PC-3 (cell line): ENCODE measurements around the gene COL16A1. TPM values are rescaled to one million over a fixed set of nuclear protein-coding genes. Genes with fewer than 3 reads are reported as not detected.

Experiments used
- ATAC-seq: fragments of 200-7000 bp; cut with Tn5 transposase; 2 replicates; pipeline ENCODE4 v1.9.1; 2020; ENCODE audit warnings: mild to moderate bottlenecking, moderate library complexity
- BruUV-seq: library from RNA; stranded (reverse); fragments of 400-500 nt; replicated peaks from 2 replicates; lab custom pipeline; 2021; lab: Mats Ljungman, UMichigan
- CTCF ChIA-PET: fragments of 300-600 bp; sonication (Branson Sonifier 250); formaldehyde crosslinking; loops from one replicate; lab custom pipeline; 2022; ENCODE audit warnings: antibody characterized with exemption; lab: Charles Lee
- POLR2A ChIA-PET: fragments of 300-600 bp; sonication (Branson Sonifier 250); formaldehyde crosslinking; loops from one replicate; lab custom pipeline; 2022; ENCODE audit warnings: antibody characterized with exemption; ENCODE audit not compliant: unreplicated experiment; lab: Charles Lee
- DNase-seq: peaks from one replicate; pipeline ENCODE4 v3.0.0-alpha.2; 2015
- H2AFZ ChIP-seq: fragments of 300-600 bp; sonication (generic); 2 replicates; pipeline ENCODE4 v1.6.0; 2016; ENCODE audit warnings: antibody characterized with exemption, low read length
- H3F3A ChIP-seq: fragments of 300-600 bp; sonication (generic); one replicate; pipeline ENCODE4 v1.6.0; 2017; ENCODE audit warnings: antibody characterized with exemption, low read length, control low read depth, mild to moderate bottlenecking; ENCODE audit not compliant: unreplicated experiment
- H3K27ac ChIP-seq: fragments of 300-600 bp; sonication (generic); 2 replicates; pipeline ENCODE4 v1.5.1; 2016; ENCODE audit warnings: mild to moderate bottlenecking, low read length
- H3K27me3 ChIP-seq: fragments of 300-600 bp; sonication (generic); 2 replicates; pipeline ENCODE4 v1.6.1; 2016; ENCODE audit warnings: low read length, mixed read lengths
- H3K36me3 ChIP-seq: fragments of 300-600 bp; sonication (generic); 2 replicates; pipeline ENCODE4 v1.6.1; 2016; ENCODE audit warnings: low read depth, mixed run types, low read length, mixed read lengths
- H3K4me1 ChIP-seq: fragments of 300-600 bp; sonication (generic); 2 replicates; pipeline ENCODE4 v1.5.1; 2016; ENCODE audit warnings: low read length; ENCODE audit not compliant: insufficient read depth
- H3K4me2 ChIP-seq: fragments of 300-600 bp; sonication (generic); 2 replicates; pipeline ENCODE4 v1.6.0; 2016; ENCODE audit warnings: low read length
- H3K4me3 ChIP-seq: fragments of 300-600 bp; sonication (generic); 2 replicates; pipeline ENCODE4 v1.5.1; 2016; ENCODE audit warnings: mild to moderate bottlenecking, low read length, mixed read lengths
- H3K79me2 ChIP-seq: fragments of 300-600 bp; sonication (generic); 2 replicates; pipeline ENCODE4 v1.6.1; 2017; ENCODE audit warnings: low read length, mixed read lengths
- H3K9ac ChIP-seq: fragments of 300-600 bp; sonication (generic); 2 replicates; pipeline ENCODE4 v1.6.0; 2016; ENCODE audit warnings: mild to moderate bottlenecking, low read length
- H3K9me2 ChIP-seq: fragments of 300-600 bp; sonication (generic); replicated peaks from 2 replicates; pipeline ENCODE4 v1.6.1; 2016; ENCODE audit warnings: mixed run types, low read length, mixed read lengths
- H3K9me3 ChIP-seq: fragments of 300-600 bp; sonication (generic); 2 replicates; pipeline ENCODE4 v1.6.1; 2016; ENCODE audit warnings: low read length, mixed read lengths
- H4K20me1 ChIP-seq: fragments of 300-600 bp; sonication (generic); 2 replicates; pipeline ENCODE4 v1.6.1; 2016; ENCODE audit warnings: low read length, mixed read lengths
- EZH2 ChIP-seq: fragments of 300-600 bp; sonication (generic); IDR thresholded peaks from one replicate; pipeline ENCODE4 v1.6.1; 2017; ENCODE audit warnings: antibody characterized with exemption, mild to moderate bottlenecking, low read length; ENCODE audit not compliant: unreplicated experiment
- EZH2phosphoT487 ChIP-seq: fragments of 300-600 bp; sonication (generic); IDR thresholded peaks from 2 replicates; pipeline ENCODE4 v1.6.1; 2018; ENCODE audit warnings: mild to moderate bottlenecking, antibody characterized with exemption, low read length, borderline replicate concordance
- intact Hi-C: fragments of 100-400 bp; cut with micrococcal nuclease; formaldehyde crosslinking; loops from 2 replicates; pipeline ENCODE4 v1.9.0; 2023
- total RNA-seq: library from RNA; depleted of rRNA; stranded (reverse); fragments of >200 nt; gene quantifications from 2 replicates; pipeline ENCODE4 v1.2.3, GENCODE V29; 2014
- TF ChIP-seq, protein P1 (sequence below): fragments of 300-600 bp; sonication (generic); conservative IDR thresholded peaks from 2 replicates; pipeline ENCODE4 v1.5.1; 2017; ENCODE audit warnings: antibody characterized with exemption, low read depth, mild to moderate bottlenecking, low read length

Gene COL16A1
- total RNA-seq, 1 experiment from 2014 or later = 5.0 TPM

DNA sequence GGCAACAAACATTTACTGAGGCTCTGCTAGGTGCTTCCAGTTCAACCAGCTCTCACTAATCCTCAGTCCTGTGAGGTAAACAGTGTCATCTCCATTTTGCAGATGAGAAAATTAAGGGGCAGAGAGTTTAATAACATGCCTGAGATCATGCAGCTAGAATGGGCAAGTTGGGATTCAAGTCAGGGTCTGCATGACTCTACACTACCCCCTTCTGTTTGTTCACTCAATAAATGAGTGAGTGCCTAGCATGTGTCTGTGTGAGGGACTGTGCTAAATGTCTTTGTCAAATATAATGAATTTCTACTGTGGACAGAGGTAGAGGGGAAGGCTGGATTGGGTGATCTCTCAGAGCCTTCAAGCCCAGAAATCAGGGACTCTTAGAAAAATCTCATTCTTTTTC is 63.6 kb downstream of the COL16A1 start:
- peaks cover 91% of the 10 kb centered on the region for H3K79me2 ChIP-seq
- POLR2A ChIA-PET = interaction anchor here (0.6 kb wide), 1 partner anchor 1487 kb away, joined by 3 read pairs; no protein-coding TSS in a partner anchor
- DNase-seq (no peak), ATAC-seq (no peak)
- BruUV-seq = no TSS peak
- CTCF ChIA-PET = no interaction called here
- peaks cover 4% of the 10 kb centered on the region; the same call in 1 of the 2 replicates for H4K20me1 ChIP-seq
- no peak overlapping the region for H3K4me2 ChIP-seq
- no peaks in the 10 kb centered on the region for H3K27me3 ChIP-seq
- H3K9me3 ChIP-seq = no peaks in the 10 kb centered on the region
- TF ChIP-seq EZH2phosphoT487 (no peak), EZH2 (no peak)
- TF ChIP-seq, protein P1, sequence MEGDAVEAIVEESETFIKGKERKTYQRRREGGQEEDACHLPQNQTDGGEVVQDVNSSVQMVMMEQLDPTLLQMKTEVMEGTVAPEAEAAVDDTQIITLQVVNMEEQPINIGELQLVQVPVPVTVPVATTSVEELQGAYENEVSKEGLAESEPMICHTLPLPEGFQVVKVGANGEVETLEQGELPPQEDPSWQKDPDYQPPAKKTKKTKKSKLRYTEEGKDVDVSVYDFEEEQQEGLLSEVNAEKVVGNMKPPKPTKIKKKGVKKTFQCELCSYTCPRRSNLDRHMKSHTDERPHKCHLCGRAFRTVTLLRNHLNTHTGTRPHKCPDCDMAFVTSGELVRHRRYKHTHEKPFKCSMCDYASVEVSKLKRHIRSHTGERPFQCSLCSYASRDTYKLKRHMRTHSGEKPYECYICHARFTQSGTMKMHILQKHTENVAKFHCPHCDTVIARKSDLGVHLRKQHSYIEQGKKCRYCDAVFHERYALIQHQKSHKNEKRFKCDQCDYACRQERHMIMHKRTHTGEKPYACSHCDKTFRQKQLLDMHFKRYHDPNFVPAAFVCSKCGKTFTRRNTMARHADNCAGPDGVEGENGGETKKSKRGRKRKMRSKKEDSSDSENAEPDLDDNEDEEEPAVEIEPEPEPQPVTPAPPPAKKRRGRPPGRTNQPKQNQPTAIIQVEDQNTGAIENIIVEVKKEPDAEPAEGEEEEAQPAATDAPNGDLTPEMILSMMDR = no peak
- no peak overlapping the region for H3K9ac ChIP-seq
- H3K4me1 ChIP-seq = peaks cover 8% of the 10 kb centered on the region
- no peak overlapping the region for H3K4me3 ChIP-seq
- H3K9me2 ChIP-seq = no peaks in the 10 kb centered on the region
- no peaks in the 10 kb centered on the region for H3K36me3 ChIP-seq
- intact Hi-C loops = no loop called here
- H2AFZ ChIP-seq = no peak overlapping the region
- no peak overlapping the region for H3K27ac ChIP-seq
- H3F3A ChIP-seq = no peaks in the 10 kb centered on the region

DNA sequence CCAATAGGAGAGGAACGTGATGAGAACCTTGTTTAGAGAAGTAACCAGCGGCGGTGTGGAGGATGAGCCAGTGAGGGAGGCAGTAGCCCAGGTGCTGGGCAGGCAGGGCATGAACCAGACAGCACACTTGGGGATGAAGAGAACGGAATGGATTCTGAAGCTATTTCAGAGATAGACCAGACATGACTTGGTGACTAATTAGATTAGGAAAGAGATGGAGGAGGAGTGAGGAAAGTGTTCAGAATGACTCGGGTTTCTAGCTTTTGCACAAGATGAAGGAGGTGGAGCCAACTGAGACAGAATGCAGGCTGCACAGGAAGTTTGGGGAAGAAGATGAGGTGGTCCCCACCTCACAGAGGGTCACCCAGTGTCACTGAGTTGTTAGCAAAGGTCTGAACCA is 64.3 kb downstream of the COL16A1 start:
- no peaks in the 10 kb centered on the region for H3K9me3 ChIP-seq
- H3K9me2 ChIP-seq = no peaks in the 10 kb centered on the region
- H3K4me2 ChIP-seq = no peak overlapping the region
- no peak for DNase-seq
- no peaks in the 10 kb centered on the region for H3K36me3 ChIP-seq
- no peaks in the 10 kb centered on the region for H3F3A ChIP-seq
- H3K9ac ChIP-seq = no peak overlapping the region
- peaks cover 8% of the 10 kb centered on the region for H3K4me1 ChIP-seq
- no peak overlapping the region for H3K27ac ChIP-seq
- H3K79me2 ChIP-seq = peaks cover 91% of the 10 kb centered on the region
- H3K4me3 ChIP-seq = no peak overlapping the region
- peaks cover 4% of the 10 kb centered on the region; the same call in 1 of the 2 replicates for H4K20me1 ChIP-seq
- TF ChIP-seq EZH2phosphoT487 (no peak), EZH2 (no peak)
- TF ChIP-seq, protein P1 = no peak
- no peak for ATAC-seq
- no peaks in the 10 kb centered on the region for H3K27me3 ChIP-seq
- ChIA-PET CTCF (no interaction called here), POLR2A (interaction anchor here (0.6 kb wide), 1 partner anchor 1488 kb away, joined by 3 read pairs; no protein-coding TSS in a partner anchor)
- no peak overlapping the region for H2AFZ ChIP-seq
- no TSS peak for BruUV-seq
- intact Hi-C loops = no loop called here

DNA sequence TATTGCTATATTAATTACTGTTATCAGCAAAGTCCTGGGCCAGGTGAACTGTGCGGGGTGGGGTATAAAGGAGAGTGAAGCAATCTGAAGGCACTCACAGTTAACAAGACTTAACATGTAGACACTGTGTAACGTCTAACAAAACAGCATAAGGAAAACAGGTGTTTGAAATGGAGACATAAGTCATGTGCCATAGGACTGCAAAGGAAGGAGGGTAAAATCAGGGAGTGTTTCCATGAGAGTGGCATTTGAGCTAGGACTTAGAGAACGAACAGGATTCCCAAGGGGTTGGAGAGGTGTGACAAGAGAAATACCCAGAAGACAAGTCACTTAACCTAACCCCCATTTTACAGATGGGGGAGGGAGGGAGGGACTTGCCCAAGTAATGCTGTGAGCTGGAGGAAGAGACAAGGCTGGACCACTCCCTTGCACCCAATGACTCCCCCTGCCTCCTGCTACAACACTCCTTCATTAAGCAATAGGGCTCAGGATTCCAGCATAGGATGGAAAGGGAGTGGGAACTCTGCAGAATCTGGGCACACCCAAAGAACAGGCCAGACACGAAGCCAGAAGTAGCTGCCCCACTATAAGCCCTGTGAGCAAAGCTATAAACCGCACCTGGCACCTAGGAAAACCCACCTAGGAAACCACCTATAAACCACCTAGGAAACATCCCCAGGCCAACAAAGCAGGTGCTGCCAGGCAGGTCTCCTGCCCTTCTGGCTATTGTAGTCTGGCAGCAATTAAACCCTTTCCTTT is 65.7 kb downstream of the COL16A1 start:
- no peak for TF ChIP-seq EZH2phosphoT487
- no peak for TF ChIP-seq EZH2
- TF ChIP-seq, protein P1 = no peak
- H3K79me2 ChIP-seq = peaks cover 80% of the 10 kb centered on the region
- H3K9me2 ChIP-seq = no peaks in the 10 kb centered on the region
- H3K9ac ChIP-seq = no peak overlapping the region
- no peak overlapping the region for H3K27ac ChIP-seq
- H3K27me3 ChIP-seq = no peaks in the 10 kb centered on the region
- intact Hi-C loops = no loop called here
- H3K4me1 ChIP-seq = no peaks in the 10 kb centered on the region; the same call in 1 of the 2 replicates
- no TSS peak for BruUV-seq
- H3K4me3 ChIP-seq = no peak overlapping the region
- 0 out of 2 replicates have a peak, but pooled peaks cover under 1% of the 10 kb centered on the region for H3K36me3 ChIP-seq
- H3F3A ChIP-seq = no peaks in the 10 kb centered on the region
- CTCF ChIA-PET = interaction anchor here (0.6 kb wide), 1 partner anchor 107 kb away, joined by 6 read pairs; no protein-coding TSS in a partner anchor
- ATAC-seq = no peak
- no peak overlapping the region for H3K4me2 ChIP-seq
- H2AFZ ChIP-seq = no peak overlapping the region
- no peaks in the 10 kb centered on the region for H3K9me3 ChIP-seq
- POLR2A ChIA-PET = no interaction called here
- H4K20me1 ChIP-seq = peaks cover 4% of the 10 kb centered on the region; the same call in 1 of the 2 replicates
- DNase-seq = no peak
